Type B pancreatic cell (in vitro differentiated cells): ENCODE results near the gene MICALL2. TPM values are rescaled to one million over a fixed set of nuclear protein-coding genes. Genes with fewer than 3 reads are reported as not detected.

Experiments
- DNase-seq: peaks from one replicate; pipeline ENCODE4 v3.0.0; 2021; ENCODE audit warnings: mixed read lengths; ENCODE audit not compliant: unreplicated experiment; ENCODE audit errors: extremely low spot score
- H3K27ac Mint-ChIP-seq: 2 replicates; pipeline ENCODE4 v1.8.0; 2021; ENCODE audit warnings: mild to moderate bottlenecking, mixed read lengths
- H3K27me3 Mint-ChIP-seq: 2 replicates; pipeline ENCODE4 v1.8.0; 2021; ENCODE audit warnings: mixed read lengths
- H3K36me3 Mint-ChIP-seq: 2 replicates; pipeline ENCODE4 v1.8.0; 2021; ENCODE audit warnings: mixed read lengths
- H3K4me1 Mint-ChIP-seq: one replicate; pipeline ENCODE4 v1.8.0; 2021; ENCODE audit warnings: mixed read lengths; ENCODE audit not compliant: unreplicated experiment
- H3K4me3 Mint-ChIP-seq: 2 replicates; pipeline ENCODE4 v1.8.0; 2021; ENCODE audit warnings: mild to moderate bottlenecking, mixed read lengths
- H3K9me3 Mint-ChIP-seq: 2 replicates; pipeline ENCODE4 v1.8.0; 2021; ENCODE audit warnings: mixed read lengths
- CTCF ChIP-seq: fragments of 200-600 bp; sonication (generic); conservative IDR thresholded peaks from 2 replicates; pipeline ENCODE4 v1.5.0; 2021; ENCODE audit warnings: antibody characterized with exemption, mild to moderate bottlenecking
- total RNA-seq: library from RNA; stranded (reverse); gene quantifications from 2 replicates; pipeline ENCODE4 v1.2.1, GENCODE V29; 2021; ENCODE audit warnings: low replicate concordance

MICALL2 gene
- total RNA-seq, 1 donor from 2014 or later, result 12.3 TPM

- no peak overlapping the region for H3K4me3 Mint-ChIP-seq
- DNase-seq, result no peak
These were observed 32.1 kb downstream of the MICALL2 start for GRCh38 chr7:1427064-1427657.

GRCh38 chr7:1426474-1426873 lies 32.8 kb downstream of the MICALL2 start:
- no peak overlapping the region for H3K4me3 Mint-ChIP-seq
- no peaks in the 10 kb centered on the region for H3K9me3 Mint-ChIP-seq
- no peak for DNase-seq
- H3K36me3 Mint-ChIP-seq, result no peaks in the 10 kb centered on the region
- no peak overlapping the region for H3K27ac Mint-ChIP-seq
- H3K27me3 Mint-ChIP-seq, result peaks cover 29% of the 10 kb centered on the region
- TF ChIP-seq CTCF, result no peak
- no peaks in the 10 kb centered on the region for H3K4me1 Mint-ChIP-seq

More at GRCh38 chr7:1427064-1427657, 32.1 kb downstream of the MICALL2 start:
- H3K36me3 Mint-ChIP-seq, result no peaks in the 10 kb centered on the region
- H3K4me1 Mint-ChIP-seq, result no peaks in the 10 kb centered on the region
- no peak for TF ChIP-seq CTCF
- no peak overlapping the region for H3K27ac Mint-ChIP-seq
- peaks cover 31% of the 10 kb centered on the region for H3K27me3 Mint-ChIP-seq
- no peaks in the 10 kb centered on the region for H3K9me3 Mint-ChIP-seq

GRCh38 chr7:1425292-1426136 lies 33.8 kb downstream of the MICALL2 start:
- H3K27me3 Mint-ChIP-seq, result peaks cover 32% of the 10 kb centered on the region
- H3K36me3 Mint-ChIP-seq, result no peaks in the 10 kb centered on the region
- H3K4me1 Mint-ChIP-seq, result no peaks in the 10 kb centered on the region

GRCh38 chr7:1424041-1424440 lies 35.2 kb downstream of the MICALL2 start:
- Mint-ChIP-seq H3K4me1 (no peaks in the 10 kb centered on the region), H3K4me3 (no peak overlapping the region), H3K27ac (no peak overlapping the region), H3K36me3 (no peaks in the 10 kb centered on the region), H3K9me3 (no peaks in the 10 kb centered on the region), H3K27me3 (peaks cover 32% of the 10 kb centered on the region)
- no peak for TF ChIP-seq CTCF
- no peak for DNase-seq

More at GRCh38 chr7:1425292-1426136, 33.8 kb downstream of the MICALL2 start:
- no peak for TF ChIP-seq CTCF
- H3K27ac Mint-ChIP-seq, result no peak overlapping the region
- no peak overlapping the region for H3K4me3 Mint-ChIP-seq
- no peaks in the 10 kb centered on the region for H3K9me3 Mint-ChIP-seq
- DNase-seq, result no peak

DNA sequence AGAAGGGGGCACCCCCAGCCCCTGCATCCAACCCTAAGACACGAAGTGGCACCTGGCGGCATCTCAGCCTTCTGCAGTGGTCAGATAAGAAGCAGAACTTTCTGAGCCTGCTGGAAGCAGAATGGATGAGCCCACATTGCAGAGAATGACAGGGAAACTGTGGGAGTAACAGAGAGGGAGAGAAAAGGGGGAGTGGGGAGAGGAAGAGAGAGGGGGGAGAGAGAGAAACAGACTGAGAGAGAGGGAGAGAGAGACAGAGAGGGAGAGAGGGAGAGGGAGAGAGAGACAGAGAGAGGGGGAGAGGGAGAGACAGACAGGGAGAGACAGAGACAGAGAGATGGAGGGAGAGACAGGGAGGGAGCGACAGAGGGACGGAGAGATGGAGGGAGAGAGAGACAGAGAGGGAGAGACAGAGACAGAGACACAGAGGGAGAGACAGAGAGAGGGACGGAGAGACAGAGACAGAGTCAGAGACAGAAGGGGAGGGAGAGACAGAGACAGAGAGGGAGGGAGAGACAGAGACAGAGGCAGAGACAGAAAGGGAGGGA lies 35.9 kb downstream of the MICALL2 start:
- no peaks in the 10 kb centered on the region for H3K9me3 Mint-ChIP-seq
- peaks cover 31% of the 10 kb centered on the region for H3K27me3 Mint-ChIP-seq
- H3K4me1 Mint-ChIP-seq, result no peaks in the 10 kb centered on the region
- H3K4me3 Mint-ChIP-seq, result no peak overlapping the region
- no peak for DNase-seq
- H3K36me3 Mint-ChIP-seq, result no peaks in the 10 kb centered on the region
- no peak overlapping the region for H3K27ac Mint-ChIP-seq
- no peak for TF ChIP-seq CTCF
